Cerebellar nuclear complex (tissue), 1 donor: ENCODE data around the gene KDM6B.

Source experiments
- DNase-seq, 2 experiments: peaks; one replicate each; lab custom pipeline; 2025; lab: John Stamatoyannopoulos, UW

KDM6B gene

DNA sequence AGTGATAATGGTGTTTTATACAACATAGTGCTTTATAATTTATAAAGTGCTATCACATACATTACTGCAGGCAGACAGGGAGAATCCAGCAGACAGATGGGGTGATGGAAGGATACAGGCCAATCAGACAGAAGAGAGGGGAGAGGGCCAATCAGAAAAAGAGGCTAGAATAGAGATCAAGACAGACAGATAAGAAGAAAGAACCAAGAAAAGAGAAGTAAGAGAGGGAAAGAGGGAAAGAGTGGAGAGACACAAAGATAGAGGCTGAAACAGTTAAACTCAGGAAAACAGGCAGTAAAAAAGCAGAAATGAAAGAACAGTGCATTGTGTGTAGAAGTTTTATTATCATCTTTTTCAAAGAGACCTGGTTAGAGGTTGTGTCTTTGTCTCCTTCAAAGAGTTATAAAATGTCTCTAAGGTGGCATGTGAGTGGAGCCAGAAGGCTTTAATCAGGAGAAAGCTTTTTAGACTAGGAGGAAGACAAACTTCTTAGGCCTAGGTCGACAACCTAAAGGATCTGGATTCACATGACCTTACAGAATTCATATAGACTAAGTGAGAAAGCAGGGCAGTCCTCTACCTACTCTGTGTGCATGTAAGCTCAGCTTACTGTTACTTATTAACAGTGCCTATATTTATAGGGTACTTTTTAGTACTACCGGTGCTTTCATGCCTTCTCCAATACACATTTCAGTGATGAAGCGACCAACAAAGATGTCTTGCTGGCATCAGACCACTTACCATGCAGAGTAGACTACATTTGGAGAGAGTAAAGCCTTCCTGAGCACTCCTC is 46.3 kb downstream of the KDM6B start:
- no peak for DNase-seq

- peak; percentile 36 to 87 for DNase-seq
Measured at GRCh38 chr17:7881276-7882054, 47.4 kb downstream of the KDM6B start.

DNA sequence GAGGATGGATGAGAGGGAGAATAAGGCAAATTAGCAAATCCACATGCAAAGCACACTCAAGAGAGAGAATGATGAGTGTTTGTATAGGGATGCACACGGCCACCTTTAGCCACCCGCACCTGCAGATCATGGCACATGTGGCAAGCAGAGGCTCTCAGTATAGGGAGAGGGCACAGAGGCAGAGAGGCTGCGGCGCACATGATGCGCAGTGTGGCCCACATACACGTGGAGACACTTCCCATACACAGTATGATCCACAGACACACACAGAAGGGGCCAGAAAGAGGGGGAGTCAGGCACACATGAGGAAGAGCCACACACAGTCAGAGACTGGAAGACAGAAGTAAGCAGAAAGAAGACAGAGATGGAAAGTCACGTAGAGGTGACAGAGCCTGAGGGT is 48.1 kb downstream of the KDM6B start:
- DNase-seq, result no peak

GRCh38 chr17:7882629-7883028 is 48.6 kb downstream of the KDM6B start:
- DNase-seq, result no peak
